IMR-90 (cell line): ENCODE data around the gene ANTXR1. TPM values are rescaled to one million over a fixed set of nuclear protein-coding genes. Genes with fewer than 3 reads are reported as not detected.
A peak's percentile ranks its signal among the peaks of the same experiment; 100 is the strongest.

Experiments used
- NFE2L2 ChIP-seq: fragments of 150-350 bp; IDR thresholded peaks from 2 replicates; pipeline ENCODE4 v1.6.1; 2016; ENCODE audit warnings: low read depth, mild to moderate bottlenecking, low read length
- POLR2A ChIP-seq: IDR thresholded peaks from 2 replicates; pipeline ENCODE4 v1.6.1; 2012; ENCODE audit warnings: mild to moderate bottlenecking, low read depth, low read length
- polyA plus RNA-seq, 3 experiments: library from polyadenylated mRNA; depleted of rRNA; stranded (reverse); fragments of >200 nt; gene quantifications; 2 replicates each; pipeline ENCODE4 v1.2.3, GENCODE V29; 2012; ENCODE audit warnings: low replicate concordance in 1 of 3
- total RNA-seq: library from RNA; depleted of rRNA; stranded (reverse); fragments of >200 nt; gene quantifications from 2 replicates; pipeline ENCODE4 v1.2.3, GENCODE V29; 2012
- TF ChIP-seq, protein P1 (sequence below): fragments of 150-350 bp; IDR thresholded peaks from 2 replicates; pipeline ENCODE4 v1.6.1; 2016; ENCODE audit warnings: low read depth, mild to moderate bottlenecking, low read length, moderate library complexity, borderline replicate concordance

ANTXR1 gene
- total and polyA plus RNA-seq, 2 of the 4 experiments (the other 2 are of a cell fraction), result 27.2 to 36.9 TPM

DNA sequence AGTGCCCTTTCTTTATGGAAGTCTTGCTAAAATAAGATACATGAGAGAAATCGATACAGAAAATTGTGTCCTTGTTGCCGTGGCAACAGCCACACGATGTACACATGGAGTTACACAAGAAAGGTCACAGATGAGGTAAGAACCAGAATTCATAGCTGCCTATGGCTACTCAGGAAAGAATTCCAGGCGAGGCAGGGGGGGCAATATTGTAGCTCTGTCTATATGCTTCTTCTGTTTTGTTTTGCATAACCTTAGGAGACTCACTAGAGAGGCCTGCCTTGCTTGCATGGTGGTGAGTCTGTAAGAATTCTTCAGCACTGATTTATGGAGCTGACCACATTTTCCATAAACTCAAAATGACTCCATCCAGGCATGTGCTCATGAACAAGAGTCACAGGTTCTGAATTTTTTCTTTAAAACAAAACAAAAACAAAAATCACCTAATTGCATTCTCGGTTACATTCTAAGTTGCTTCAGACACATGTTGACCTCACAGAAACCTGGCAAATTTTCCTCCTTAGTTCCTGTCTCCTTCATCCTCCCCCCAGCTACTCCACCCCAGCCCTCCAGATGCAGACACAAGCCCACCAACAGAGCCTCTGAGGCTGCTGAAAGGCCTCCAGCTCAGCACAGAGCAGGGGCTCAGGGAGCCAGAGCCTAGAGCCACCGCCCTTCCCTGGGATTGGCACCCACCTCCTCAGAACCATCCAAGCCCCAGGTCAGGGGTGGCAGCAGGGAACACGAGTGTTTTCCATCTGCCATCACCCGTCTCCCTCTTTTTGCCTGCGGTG lies 183.5 kb downstream of the ANTXR1 start (continued):
- TF ChIP-seq, protein P1, sequence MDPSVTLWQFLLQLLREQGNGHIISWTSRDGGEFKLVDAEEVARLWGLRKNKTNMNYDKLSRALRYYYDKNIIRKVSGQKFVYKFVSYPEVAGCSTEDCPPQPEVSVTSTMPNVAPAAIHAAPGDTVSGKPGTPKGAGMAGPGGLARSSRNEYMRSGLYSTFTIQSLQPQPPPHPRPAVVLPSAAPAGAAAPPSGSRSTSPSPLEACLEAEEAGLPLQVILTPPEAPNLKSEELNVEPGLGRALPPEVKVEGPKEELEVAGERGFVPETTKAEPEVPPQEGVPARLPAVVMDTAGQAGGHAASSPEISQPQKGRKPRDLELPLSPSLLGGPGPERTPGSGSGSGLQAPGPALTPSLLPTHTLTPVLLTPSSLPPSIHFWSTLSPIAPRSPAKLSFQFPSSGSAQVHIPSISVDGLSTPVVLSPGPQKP, result no peak
- TF ChIP-seq NFE2L2 (peak; percentile 18; the same call in 1 of the 2 replicates), POLR2A (0 out of 2 replicates have a peak, but pooled peaks have one; percentile 35)
